ENCODE data around the gene GP1BB.
"Not testable (repeated sequence)": the region's sequence is repeated elsewhere in the genome, so short reads cannot be mapped to it uniquely, and the experiment has no call there.

Gene GP1BB

DNA sequence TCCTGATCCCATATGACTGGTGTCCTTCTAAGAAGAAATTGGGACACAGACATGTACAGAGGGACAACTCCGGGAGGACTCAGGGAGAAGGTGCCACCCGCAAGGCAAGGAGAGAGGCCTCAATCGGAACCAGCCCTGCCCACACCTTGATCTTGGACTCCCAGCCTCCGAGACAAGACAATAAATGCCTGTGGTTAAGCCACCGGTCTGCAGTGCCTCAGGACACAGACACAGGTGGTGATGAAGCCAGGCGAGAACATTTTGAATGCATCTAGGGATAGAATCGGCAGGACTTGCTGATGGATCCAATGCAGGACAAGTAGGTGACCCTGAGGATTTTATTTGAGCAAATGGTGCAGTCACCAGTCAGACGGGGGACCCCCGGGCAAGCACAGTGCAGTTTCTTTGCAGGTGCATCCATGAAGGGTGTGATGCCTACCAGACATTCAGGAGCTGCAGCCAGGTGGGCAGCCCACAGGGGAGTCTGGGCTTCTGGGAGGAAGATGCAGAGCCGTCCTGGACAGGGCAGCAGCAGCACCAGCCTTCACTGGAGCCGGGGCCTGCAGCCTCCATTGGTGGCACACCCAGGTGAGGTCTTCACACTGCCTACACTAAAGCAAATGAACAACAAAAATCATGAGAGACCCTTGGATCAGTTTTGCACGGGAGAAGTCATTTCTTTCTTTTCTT, 29.2 kb upstream of the GP1BB start:
- DNase-seq = no peak

DNA sequence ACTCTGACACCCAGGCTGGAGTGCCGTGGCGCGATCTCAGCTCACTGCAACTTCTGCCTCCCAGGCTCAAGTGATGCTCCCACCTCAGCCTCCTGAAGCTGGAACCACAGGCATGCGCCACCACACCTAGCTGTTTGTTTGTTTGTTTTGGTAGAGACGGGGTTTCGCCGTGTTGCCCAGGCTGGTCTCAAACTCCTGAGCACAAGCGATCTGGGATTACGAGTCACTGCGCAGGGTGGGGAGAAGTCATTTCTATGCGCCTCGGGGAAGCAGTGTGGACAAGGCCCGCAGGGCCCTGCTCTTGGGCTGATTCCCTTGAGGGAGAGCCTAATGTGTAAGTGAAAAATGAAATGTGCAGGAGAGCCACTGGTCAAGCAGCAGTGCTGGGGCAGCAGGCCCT, 28.6 kb upstream of the GP1BB start:
- DNase-seq = no peak

DNA sequence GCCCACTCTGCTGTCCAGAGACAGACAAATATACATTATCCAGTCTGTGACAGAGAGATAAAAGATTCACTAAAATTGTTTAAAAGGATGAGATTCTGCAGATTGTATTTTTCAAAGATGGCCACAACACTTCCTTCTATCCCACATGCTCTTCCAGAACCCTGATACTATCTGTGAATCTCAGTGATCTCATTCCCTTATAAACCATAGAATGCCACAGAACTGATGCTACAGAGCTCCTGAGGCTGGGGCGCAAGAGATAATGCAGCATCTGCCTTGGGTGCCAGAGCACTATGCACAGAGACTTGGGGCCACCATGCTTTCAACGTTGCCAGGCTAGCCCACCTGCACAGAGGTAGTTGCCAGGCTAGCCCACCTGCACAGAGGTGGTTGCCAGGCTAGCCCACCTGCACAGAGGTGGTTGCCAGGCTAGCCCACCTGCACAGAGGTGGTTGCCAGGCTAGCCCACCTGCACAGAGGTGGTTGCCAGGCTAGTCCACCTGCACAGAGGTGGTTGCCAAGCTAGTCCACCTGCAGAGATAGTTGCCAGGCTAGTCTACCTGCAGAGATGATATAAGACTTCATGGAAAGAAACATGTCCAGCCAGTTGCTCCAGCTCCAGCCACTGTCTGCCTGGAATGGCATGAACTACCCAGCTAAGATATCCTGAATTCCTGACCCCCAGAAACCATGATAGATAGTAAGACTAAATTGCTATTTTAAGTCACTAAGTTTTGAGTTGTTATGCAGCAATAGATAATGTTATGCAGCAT, 26.6 kb upstream of the GP1BB start:
- no peak for DNase-seq

DNA sequence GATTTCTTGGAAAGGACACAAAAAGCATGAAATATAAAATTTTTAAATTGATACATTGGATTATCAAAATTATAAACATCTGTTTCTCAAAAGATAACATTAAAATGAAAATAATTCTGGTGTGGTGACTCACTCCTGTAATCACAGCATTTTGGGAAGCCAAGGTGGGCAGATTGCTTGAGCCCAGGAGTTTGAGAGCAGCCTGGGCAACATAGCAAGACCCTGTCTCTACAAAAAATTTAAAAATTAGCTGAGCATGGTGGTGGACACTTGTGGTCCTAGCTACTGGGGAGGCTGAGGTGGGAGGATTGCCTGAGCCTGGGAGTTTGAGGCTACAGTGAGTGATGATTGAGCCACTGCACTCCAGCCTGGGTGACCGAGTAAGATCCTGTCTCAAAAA, 25.5 kb upstream of the GP1BB start:
- DNase-seq = not testable (repeated sequence)

DNA sequence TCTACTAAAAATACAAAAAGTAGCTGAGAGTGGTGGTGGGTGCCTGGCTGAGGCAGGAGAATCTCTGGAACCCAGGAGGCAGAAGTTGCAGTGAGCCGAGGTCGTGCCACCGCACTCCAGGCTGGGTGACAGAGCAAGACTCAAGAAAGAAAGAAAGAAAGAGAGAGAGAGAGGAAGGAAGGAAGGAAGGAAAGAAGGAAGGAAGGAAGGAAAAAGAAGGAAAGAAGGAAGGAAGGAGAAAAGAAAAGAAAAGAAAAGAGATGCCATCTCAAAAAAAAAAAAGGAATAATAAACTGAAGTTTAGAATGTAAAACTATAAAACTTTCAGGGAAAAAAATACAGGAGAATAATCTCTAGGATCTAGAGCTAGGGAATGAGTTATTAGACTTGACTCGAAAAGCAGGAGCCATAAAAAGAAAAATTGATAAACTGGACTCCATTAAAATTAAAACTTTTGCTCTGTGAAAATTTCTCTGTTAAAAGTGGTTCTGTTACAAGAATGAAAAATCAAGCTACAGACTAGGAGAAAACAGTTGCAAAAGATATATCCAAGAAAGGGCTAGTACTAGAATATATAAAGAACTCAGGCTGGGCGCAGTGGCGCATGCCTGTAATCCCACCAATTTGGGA, 22.4 kb upstream of the GP1BB start:
- DNase-seq = no peak

DNA sequence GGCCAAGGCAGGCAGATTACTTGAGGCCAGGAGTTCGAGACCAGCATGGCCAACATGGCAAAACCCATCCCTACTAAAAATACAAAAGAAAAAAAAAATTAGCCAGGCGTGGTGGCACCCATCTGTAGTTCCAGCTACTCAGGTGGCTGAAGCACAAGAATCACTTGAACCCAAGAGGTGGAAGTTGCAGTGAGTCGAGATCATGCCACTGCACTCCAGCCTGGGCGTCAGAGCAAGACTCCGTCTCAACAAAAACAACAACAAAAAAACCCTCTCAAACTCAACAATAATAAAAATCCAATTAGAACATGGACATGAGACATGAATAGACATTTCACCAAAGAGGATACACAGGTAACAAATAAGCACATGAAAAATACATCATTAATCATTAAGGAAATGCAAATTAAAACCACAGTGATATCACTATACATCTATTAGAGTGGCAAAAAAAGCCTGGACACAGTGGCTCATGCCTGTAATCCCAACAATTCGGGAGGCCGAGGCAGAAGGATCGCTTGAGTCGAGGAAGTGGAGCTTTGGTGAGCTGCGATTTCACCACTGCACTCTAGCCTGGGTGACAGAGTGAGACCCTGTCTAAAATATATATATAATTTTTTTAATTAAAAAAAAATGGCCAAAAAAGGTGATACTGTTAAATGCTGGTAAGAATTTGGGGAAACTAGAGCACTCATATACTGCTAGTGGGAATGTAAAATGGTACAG, 21.8 kb upstream of the GP1BB start:
- DNase-seq = no peak

DNA sequence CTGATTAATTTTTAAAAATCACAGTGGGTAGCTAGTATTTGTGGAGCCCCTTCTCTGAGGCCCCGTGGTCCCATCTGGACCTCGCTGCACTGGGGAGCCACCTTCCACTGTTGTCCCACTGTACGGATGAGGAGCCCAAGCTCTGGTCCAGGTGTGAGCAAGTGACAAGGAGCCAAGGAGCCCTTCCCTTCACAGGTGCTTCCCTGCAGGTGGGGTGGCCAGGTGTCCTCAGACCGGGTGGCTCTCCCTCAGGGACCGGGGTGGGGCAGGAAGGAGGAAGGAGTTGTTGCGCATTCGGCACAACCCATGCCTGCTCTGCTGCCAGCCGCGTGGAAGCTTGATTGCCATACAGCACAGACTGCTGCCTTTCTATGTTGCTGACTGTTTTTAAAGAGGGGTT, 19.5 kb upstream of the GP1BB start:
- DNase-seq = no peak

DNA sequence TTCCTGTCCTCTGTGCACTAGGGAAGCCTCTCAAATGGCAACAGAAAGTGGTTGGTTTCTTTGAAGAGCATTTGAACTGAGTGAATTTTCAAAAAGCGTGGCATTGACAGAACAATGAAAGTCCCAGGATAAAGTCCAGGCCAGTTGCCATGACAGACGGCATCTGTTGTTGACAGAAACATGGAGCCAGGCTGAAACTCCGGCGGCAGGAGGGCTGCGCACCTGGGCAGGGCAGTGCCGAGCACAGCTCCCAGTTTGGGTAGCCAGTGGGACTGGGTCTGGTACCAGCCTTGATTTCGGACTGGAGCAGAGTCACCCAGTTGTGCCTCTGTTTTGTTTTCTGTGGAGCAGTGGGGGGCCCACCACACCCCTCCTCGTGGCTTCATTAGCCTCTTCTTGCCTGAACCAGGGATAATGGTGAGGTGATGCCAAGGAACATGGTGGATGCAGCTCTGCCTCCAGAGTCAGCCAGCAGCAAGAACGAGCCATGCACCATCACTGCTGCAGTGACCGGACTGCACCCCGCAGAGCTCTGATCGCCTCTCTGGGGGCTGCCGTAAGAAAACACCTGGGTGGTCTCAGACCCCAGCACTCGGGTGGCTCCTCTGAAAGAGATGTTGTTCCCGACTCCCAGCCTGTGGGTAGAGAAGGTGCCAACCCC, 18.9 kb upstream of the GP1BB start:
- DNase-seq = no peak

DNA sequence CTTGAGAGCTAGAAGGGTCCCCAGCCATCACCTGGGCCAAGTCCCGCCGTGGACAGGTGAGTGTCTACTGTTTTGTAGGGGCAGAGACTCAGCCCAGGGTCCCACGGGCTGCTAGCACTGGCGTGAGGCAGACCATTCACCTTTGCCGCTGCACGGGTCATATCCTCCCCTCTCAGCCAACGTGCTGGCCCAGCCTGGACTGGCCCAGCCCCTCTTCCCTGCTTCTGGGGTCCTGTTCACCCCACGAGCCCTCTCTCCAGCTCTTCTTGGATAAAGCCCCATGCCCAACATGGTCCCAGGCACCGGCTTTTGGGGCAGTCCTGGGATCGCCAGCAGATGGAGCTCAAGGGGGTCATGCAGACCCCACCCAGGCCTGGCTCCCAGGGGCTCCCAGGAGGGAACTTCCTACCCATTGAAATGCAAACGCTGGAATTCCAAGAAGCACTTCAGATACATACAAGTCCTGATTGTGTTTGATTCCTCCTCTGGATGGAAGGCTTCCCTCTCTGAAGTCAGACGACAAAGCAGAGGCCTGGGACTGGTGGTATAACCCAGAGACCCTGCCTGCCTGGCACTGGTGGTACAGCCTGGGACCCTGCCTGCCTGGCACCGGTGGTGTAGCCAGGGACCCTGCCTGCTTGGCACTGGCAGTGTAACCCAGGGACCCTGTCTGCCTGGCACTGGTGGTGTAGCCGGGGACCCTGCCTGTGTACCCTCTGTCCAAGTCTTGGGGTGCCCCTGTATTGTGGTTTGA, 18.0 kb upstream of the GP1BB start:
- DNase-seq = no peak

DNA sequence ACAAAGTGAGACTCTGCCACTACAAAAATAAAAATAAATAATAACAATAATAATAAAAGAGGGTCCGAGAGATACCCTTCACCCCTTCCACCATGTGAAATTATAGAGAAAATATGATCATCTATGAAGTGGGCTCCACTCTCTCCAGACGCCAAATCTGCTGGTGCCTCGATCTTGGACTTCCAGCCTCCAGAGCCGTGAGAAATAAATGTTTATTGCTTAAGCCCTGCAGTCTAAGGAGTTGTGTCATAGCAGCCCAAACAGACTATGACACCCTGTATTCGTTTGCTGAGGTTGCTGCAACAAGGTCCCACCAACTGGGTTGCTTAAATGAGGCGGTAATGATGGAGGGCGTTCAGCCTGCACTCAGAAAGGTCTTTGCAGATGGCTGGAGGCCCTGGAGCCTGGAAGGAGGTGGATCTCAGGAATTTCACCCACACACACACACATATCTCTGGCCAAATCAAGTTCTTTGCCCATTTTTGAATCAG, 16.6 kb upstream of the GP1BB start:
- no peak for DNase-seq

DNA sequence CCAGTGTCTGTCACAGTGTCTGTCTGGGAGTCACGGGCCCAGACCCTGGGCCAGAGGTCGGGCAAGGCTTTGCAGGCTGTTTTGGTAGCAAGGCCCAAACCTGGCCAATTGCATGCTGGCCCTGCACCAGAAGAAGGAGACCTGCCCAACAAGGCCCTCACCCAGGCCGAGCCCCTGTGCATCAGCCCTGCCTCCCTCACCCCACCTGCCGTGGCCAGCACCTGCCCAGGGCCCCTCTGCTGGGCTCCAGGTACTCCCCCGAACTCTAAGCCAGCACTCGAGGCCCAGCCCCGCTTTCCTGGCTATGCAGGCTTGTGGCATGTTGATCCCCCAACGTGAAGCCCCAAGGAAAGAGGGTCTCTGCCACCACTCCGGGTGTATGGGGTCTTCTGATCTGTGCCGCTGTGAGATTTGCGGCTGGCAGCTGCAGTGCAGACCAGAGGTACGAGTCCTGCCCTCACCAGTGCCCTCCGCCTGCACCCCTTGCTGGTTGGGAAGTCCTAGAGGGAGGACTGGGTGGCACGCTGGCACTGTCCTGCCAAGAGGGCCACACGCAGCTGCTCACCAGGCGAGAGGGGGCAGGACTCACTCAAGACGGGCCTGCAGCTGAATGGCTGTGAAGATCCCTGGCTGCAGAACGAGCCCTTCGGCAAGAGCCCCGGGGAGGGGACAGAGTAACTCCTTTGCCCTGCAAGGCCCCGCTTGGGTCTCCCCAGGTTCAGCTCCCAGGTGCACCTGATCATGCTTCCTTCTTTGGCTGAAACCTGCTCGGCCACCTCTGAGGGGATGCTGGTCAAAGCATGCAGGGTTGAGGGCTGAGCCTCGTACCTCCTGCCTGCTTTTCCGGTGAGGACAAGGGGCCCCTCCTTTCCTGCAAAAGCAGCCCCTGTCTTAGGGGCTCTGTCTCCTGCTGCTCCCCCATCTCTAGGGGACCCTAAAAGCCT, 15.7 kb upstream of the GP1BB start:
- DNase-seq = no peak

DNA sequence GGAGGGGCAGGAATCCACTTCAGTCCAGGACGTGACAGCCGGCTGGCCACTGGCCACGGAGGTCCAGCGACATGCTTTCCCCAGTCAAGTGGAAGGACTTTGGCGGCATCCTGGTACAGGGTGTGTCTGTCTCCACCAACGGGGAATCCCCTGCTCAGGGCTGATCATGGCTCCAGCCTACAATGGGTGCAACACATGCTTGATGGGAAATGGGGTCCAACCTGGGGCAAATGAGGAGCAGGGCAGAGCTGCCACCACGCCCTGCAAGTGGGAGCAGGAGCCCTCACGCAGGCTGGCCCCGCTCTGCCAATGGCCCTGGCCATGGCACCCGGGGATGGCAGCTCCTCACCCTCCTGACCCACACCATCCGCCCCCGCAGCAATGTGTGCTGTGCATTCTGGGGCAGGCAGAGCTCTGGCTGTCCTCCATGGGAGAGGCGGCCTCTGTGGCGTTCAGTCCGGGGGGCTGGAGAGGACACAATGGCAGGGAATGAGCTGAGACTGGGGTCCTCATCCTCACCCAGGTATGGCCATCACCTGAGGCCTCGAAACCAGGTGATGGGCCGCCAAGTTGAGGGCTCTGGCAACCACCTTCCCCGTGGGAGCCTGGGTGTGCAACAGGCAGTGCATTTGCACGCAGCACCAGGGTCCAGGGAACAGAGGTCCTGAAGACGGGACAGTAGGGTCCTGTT, 14.9 kb upstream of the GP1BB start:
- DNase-seq = no peak

DNA sequence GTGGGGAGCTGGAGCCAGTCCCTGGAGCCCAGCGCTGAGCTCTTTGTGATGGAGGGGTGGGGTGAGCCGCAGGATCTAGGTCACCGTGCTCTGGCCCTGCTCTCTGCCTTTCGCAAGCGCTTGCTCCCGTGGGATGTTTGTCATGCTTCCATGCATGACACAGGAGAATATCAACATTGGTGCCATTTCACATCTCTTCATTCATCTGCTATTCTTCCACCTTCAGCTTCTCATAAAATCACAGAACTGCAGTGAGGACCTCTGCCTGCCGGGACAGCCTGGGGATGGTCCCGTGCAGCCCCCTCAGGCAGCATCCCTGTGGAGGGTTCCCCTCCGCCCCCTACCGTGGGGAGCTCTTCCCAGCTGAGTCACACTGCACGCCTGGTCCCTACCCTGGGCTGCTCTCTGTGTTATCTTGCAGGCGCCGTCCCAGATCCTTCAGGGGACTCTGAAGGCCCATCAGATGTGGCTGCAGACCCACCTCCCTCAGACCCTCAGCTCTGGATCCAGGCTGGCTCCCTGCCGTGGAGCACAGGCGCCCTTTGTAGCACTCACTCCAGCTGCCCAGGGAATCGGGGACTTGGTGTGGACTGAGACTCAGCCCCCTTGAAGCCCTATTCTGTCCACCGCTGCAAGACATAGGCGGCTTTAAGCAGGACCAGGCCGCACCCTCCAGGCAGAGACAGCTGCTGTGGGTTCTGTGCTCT, 14.1 kb upstream of the GP1BB start:
- DNase-seq = no peak

DNA sequence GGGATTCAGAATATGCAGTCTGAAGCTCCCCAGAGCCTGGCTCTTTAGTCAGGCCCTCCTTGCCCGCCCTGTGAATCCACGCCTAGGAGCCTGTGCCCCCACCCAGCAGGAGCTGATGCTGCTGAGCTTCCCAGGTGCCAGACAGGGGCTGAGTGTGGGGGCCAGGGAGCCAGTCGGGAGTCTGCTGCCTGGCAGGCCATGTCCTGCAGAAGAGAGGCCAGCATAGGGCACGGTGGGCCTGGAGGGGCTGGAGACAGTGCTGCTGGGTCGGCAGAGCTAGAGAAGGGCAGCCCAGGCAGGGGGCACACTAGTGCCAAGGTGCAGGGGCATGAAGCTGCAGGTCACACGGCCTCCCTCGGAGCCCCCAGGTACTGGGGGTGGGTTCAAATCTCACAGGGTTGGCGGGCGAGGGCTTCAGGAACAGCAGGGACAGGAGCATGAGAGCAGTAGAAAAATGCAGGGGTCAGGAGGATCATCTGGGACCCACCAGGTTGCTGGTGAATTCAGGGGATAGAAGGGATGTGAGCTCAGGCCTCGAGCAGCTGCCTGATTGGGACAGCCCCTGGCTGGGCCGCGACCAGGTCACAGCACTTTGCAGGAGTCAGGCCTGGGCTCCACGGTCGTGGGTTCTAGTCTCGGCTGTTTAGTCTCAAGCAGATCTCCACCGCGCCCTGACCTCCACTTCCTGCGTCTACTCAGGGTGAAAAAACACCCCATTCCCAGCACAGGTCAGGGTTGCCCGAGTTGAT, 13.1 kb upstream of the GP1BB start:
- DNase-seq = no peak

DNA sequence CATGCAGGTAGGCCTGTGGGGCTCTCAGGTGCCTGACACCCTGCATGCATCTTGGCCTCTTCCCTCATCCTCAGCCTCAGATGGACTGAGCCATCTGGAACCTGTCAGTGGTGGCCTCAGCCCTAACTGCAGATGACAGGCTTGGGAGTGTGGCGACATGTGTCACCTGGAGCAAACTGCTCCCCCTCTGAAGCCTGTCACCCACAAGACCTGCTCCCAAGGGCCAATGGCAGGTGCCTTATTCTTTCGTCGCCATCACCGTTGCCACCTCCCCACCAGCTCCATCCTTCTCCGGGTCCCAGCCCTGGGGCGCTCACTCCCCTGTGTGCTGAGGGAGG, 12.6 kb upstream of the GP1BB start:
- no peak for DNase-seq

DNA sequence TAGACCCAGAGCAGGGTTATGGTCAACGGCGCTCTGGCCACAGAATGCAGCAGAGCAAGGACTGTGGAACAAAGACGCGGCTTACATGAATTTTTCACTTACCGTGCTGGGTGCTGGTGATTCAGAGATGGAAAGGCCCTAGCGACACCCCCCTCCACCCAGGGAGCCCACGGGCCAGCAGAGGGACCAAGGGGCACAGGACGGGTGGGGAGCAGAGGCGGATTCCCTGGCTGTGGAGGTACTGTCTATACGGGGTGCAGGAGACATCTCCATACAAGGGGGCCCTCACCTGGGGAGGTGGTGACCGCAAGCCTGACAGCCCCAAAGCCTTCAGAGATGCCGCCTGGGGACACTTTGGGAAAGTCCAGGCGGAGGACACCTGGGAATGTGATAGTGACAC, 10.1 kb upstream of the GP1BB start:
- no peak for DNase-seq

DNA sequence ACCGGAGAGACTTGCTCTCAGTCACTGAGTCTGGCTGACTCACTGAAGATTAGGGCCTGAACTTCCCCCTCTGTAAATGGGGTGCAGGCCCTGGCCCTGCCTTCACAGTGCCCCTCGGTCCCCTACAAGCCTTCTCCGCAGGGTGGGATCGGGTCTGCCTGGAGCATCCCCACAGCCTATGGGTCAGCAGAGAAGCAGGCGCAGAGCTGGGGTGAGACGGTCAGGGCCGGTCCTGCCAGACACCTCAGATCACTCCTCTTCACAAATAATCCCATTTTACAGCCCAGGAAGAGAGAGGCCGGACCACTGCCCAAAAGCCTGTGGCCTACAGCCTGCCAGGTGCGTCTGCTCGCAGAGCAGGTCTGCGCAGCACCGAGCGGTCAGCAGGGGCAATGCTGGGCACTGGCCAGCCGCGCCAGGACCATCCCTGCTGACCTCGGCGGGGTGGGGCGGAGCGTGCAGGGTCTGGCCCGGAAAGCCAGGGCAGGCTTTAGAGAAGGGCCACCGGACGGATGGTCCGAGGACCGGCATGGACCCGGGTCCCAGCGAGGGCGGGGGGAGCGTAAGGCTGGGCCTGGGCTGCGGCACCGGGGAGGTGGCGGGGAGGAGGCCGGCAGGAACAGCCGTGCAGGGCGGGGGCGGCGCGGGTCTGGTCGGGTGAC, 9.6 kb upstream of the GP1BB start:
- DNase-seq = no peak

Measured in NK-92 treated with Interleukin-12 subunit alpha and Interleukin-12 subunit beta, amount 100 ng/mL, for 24 hours (cell line).